Measurements from ENCODE around the gene GRHL3. TPM values are rescaled to one million over a fixed set of nuclear protein-coding genes. Genes with fewer than 3 reads are reported as not detected.

GRHL3 gene
- total RNA-seq, 1 experiment from 2014 or later = 1.4 TPM

GRCh38 chr1:24400065-24400464 lies 80.9 kb downstream of the GRHL3 start:
- Mint-ChIP-seq H3K4me3 (ENCODE audit: low read depth, unreplicated experiment) (no peak overlapping the region), H3K27ac (ENCODE audit: unreplicated experiment) (no peak overlapping the region), H3K36me3 (ENCODE audit: insufficient read depth, unreplicated experiment) (no peaks in the 10 kb centered on the region), H3K27me3 (ENCODE audit: unreplicated experiment) (no peaks in the 10 kb centered on the region), H3K4me1 (ENCODE audit: low read depth, unreplicated experiment) (no peaks in the 10 kb centered on the region), H3K9me3 (ENCODE audit: low read depth, unreplicated experiment) (no peaks in the 10 kb centered on the region)
- CTCF ChIA-PET = no interaction called here
- no peak for DNase-seq
- intact Hi-C loops (cut with micrococcal nuclease; ENCODE audit: unreplicated experiment) = no loop called here
- TF ChIP-seq CTCF (IDR thresholded peaks at IDR 0.05; ENCODE audit: unreplicated experiment) = no peak
- no TSS peak for BruUV-seq (replicated peaks)

GRCh38 chr1:24403806-24404205 lies 84.6 kb downstream of the GRHL3 start:
- no peaks in the 10 kb centered on the region for H3K9me3 Mint-ChIP-seq (ENCODE audit: low read depth, unreplicated experiment)
- no peaks in the 10 kb centered on the region for H3K36me3 Mint-ChIP-seq (ENCODE audit: insufficient read depth, unreplicated experiment)
- BruUV-seq (replicated peaks) = no TSS peak
- no peak overlapping the region for H3K4me3 Mint-ChIP-seq (ENCODE audit: low read depth, unreplicated experiment)
- no peaks in the 10 kb centered on the region for H3K4me1 Mint-ChIP-seq (ENCODE audit: low read depth, unreplicated experiment)
- H3K27ac Mint-ChIP-seq (ENCODE audit: unreplicated experiment) = no peak overlapping the region
- no peaks in the 10 kb centered on the region for H3K27me3 Mint-ChIP-seq (ENCODE audit: unreplicated experiment)
- DNase-seq = no peak
- CTCF ChIA-PET = no interaction called here
- intact Hi-C loops (cut with micrococcal nuclease; ENCODE audit: unreplicated experiment) = no loop called here
- no peak for TF ChIP-seq CTCF (IDR thresholded peaks at IDR 0.05; ENCODE audit: unreplicated experiment)

Other genes starting within 250 kb of the GRHL3 start
- 0.42 and 1.0 TPM in 2 replicates for gene MYOM3, start 207.2 kb upstream of the GRHL3 start, total RNA-seq (2022)
- gene IL22RA1, start 176.2 kb upstream of the GRHL3 start, total RNA-seq (2022) = 1.3 and 2.0 TPM in 2 replicates
- gene IFNLR1, start 132.1 kb upstream of the GRHL3 start, total RNA-seq (2022) = 4.5 and 5.0 TPM in 2 replicates
- gene STPG1, start 94.4 kb downstream of the GRHL3 start, total RNA-seq (2022) = 9.1 and 10.4 TPM in 2 replicates
- 28.8 and 30.8 TPM in 2 replicates for gene NIPAL3, start 96.4 kb downstream of the GRHL3 start, total RNA-seq (2022)
- gene RCAN3, start 183.5 kb downstream of the GRHL3 start, total RNA-seq (2022) = 12.9 and 15.3 TPM in 2 replicates
- 63.9 and 78.8 TPM in 2 replicates for gene NCMAP, start 236.7 kb downstream of the GRHL3 start, total RNA-seq (2022)

Measured in Calu3 (cell line).